Suprapubic skin (tissue), 4 donors: ENCODE measurements around the gene SLC25A27.

Experiments
- EP300 ChIP-seq: sonication (generic); formaldehyde crosslinking; IDR thresholded peaks from one replicate; pipeline ENCODE4 v1.6.1; 2017; ENCODE audit warnings: antibody characterized with exemption
- POLR2A ChIP-seq, 2 donors: fragments of 450-650 bp; IDR thresholded peaks; one replicate each; pipeline ENCODE4 v1.6.1; 2017; ENCODE audit warnings: antibody characterized with exemption in 2 of 2, mild to moderate bottlenecking in 2 of 2, moderate library complexity in 2 of 2
- POLR2AphosphoS5 ChIP-seq, 3 donors: sonication (generic); formaldehyde crosslinking; IDR thresholded peaks; one replicate each; pipeline ENCODE4 v1.6.1; 2017; ENCODE audit warnings: antibody characterized with exemption in 3 of 3
- TF ChIP-seq, protein P1 (sequence below), 2 donors: fragments of 200-600 bp in 1 of 2; fragments of 450-650 bp in 1 of 2; sonication (generic) in 1 of 2; IDR thresholded peaks; one replicate each; pipeline ENCODE4 v1.5.1; 2016 to 2019; ENCODE audit warnings: antibody characterized with exemption in 2 of 2, mild to moderate bottlenecking in 1 of 2, moderate library complexity in 1 of 2

DNA sequence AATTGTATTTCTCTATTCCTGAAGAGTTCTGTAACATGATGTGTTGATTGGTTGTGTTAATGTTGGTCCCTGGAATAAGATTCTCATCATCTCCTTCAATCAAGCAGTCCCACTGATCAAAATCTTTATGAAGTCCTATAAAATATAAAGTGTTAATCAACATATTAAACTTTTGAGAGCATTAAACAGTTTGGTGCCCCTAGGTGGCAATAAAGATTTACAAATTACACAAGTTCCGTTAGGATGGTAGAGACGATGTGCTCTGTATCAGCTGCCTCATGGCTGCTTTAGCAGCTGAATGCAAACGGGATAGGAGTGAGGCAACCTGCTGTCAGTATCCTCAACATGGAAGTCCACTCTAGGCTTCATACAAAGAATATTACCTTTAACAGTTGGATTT, 51.8 kb downstream of the SLC25A27 start:
- TF ChIP-seq, protein P1, sequence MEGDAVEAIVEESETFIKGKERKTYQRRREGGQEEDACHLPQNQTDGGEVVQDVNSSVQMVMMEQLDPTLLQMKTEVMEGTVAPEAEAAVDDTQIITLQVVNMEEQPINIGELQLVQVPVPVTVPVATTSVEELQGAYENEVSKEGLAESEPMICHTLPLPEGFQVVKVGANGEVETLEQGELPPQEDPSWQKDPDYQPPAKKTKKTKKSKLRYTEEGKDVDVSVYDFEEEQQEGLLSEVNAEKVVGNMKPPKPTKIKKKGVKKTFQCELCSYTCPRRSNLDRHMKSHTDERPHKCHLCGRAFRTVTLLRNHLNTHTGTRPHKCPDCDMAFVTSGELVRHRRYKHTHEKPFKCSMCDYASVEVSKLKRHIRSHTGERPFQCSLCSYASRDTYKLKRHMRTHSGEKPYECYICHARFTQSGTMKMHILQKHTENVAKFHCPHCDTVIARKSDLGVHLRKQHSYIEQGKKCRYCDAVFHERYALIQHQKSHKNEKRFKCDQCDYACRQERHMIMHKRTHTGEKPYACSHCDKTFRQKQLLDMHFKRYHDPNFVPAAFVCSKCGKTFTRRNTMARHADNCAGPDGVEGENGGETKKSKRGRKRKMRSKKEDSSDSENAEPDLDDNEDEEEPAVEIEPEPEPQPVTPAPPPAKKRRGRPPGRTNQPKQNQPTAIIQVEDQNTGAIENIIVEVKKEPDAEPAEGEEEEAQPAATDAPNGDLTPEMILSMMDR (IDR thresholded peaks at IDR 0.05): no peak
- TF ChIP-seq POLR2A (IDR thresholded peaks at IDR 0.05): no peak
- no peak for TF ChIP-seq POLR2AphosphoS5 (IDR thresholded peaks at IDR 0.05)
- TF ChIP-seq EP300: no peak
